Activated CD8-positive, alpha-beta memory T cell treated with anti-CD3 and anti-CD28 coated beads for 36 hours (primary cell): ENCODE data around the gene SCAMP1. TPM values are rescaled to one million over a fixed set of nuclear protein-coding genes. Genes with fewer than 3 reads are reported as not detected.
"Not testable (repeated sequence)": the region's sequence is repeated elsewhere in the genome, so short reads cannot be mapped to it uniquely, and the experiment has no call there.

Experiments
- CTCF ChIA-PET: fragments of 350-600 bp; sonication (Branson Sonifier 250); formaldehyde crosslinking; loops from one replicate; lab custom pipeline; 2021; ENCODE audit warnings: antibody characterized with exemption; lab: Charles Lee
- POLR2A ChIA-PET: fragments of 350-600 bp; sonication (Branson Sonifier 250); formaldehyde crosslinking; loops from one replicate; lab custom pipeline; 2021; ENCODE audit warnings: antibody characterized with exemption; lab: Charles Lee
- total RNA-seq, 2 experiments: library from RNA; stranded (reverse); gene quantifications; one replicate each; pipeline ENCODE4 v1.2.3, GENCODE V29; 2021

Gene SCAMP1
- total RNA-seq, 2 experiments from 2014 or later = 17.1 to 19.0 TPM

- CTCF ChIA-PET = interaction anchor here (1.9 kb wide), 1 partner anchor 65 kb away, joined by 5 read pairs; the partner anchor contains the start of gene AP3B1
- POLR2A ChIA-PET = interaction anchor here (0.6 to 4.5 kb wide), 2 partner anchors 65 to 101 kb away, joined by 4 to 53 read pairs; partner anchors contain the start of gene AP3B1
Observed at GRCh38 chr5:78359455-78359830, 974 bp upstream of the SCAMP1 start.

GRCh38 chr5:78360674-78360923 lies 182 bp downstream of the SCAMP1 start:
- POLR2A ChIA-PET = interaction anchor here (1.0 to 4.5 kb wide), 2 partner anchors 12 to 66 kb away, joined by 4 to 53 read pairs; partner anchors contain the start of gene AP3B1
- CTCF ChIA-PET = interaction anchor here (0.6 to 1.4 kb wide), 2 partner anchors 65 to 67 kb away, joined by 3 to 4 read pairs; partner anchors contain the start of gene AP3B1

- POLR2A ChIA-PET = interaction anchor here (0.7 to 4.5 kb wide), 3 partner anchors 11 to 66 kb away, joined by 4 to 53 read pairs (median 4); partner anchors contain the start of gene AP3B1
- CTCF ChIA-PET = interaction anchor here (0.6 to 1.4 kb wide), 2 partner anchors 66 to 67 kb away, joined by 3 to 4 read pairs; partner anchors contain the start of gene AP3B1
Observed at GRCh38 chr5:78360924-78361630, 660 bp downstream of the SCAMP1 start.

- POLR2A ChIA-PET = interaction anchor here (0.7 to 4.5 kb wide), 2 partner anchors 45 to 67 kb away, joined by 4 to 53 read pairs; partner anchors contain the start of gene AP3B1
- CTCF ChIA-PET = interaction anchor here (1.4 kb wide), 1 partner anchor 68 kb away, joined by 3 read pairs; the partner anchor contains the start of gene AP3B1
Observed at GRCh38 chr5:78361631-78361993, 1.2 kb downstream of the SCAMP1 start.

GRCh38 chr5:78362220-78362619 lies 1.8 kb downstream of the SCAMP1 start:
- POLR2A ChIA-PET = no interaction called here
- CTCF ChIA-PET = no interaction called here

GRCh38 chr5:78364005-78364404 lies 3.6 kb downstream of the SCAMP1 start:
- POLR2A ChIA-PET = no interaction called here
- CTCF ChIA-PET = interaction anchor here (0.7 kb wide), 1 partner anchor 163 kb away, joined by 3 read pairs; no protein-coding TSS in a partner anchor

- CTCF ChIA-PET = interaction anchor here (1.1 kb wide), 1 partner anchor 410 kb away, joined by 4 read pairs; no protein-coding TSS in a partner anchor
- POLR2A ChIA-PET = interaction anchor here (0.5 kb wide), 1 partner anchor 31 kb away, joined by 8 read pairs; no protein-coding TSS in a partner anchor
Observed at GRCh38 chr5:78367318-78367991, 7.0 kb downstream of the SCAMP1 start.

GRCh38 chr5:78369680-78370079 lies 9.3 kb downstream of the SCAMP1 start:
- CTCF ChIA-PET = no interaction called here
- POLR2A ChIA-PET = no interaction called here

GRCh38 chr5:78373231-78373630 lies 12.8 kb downstream of the SCAMP1 start:
- ChIA-PET POLR2A (no interaction called here), CTCF (no interaction called here)

- POLR2A ChIA-PET = interaction anchor here (0.7 kb wide), 1 partner anchor 1331 kb away, joined by 3 read pairs; no protein-coding TSS in a partner anchor
- CTCF ChIA-PET = no interaction called here
Observed at GRCh38 chr5:78376315-78376714, 15.9 kb downstream of the SCAMP1 start.

- CTCF ChIA-PET = no interaction called here
- POLR2A ChIA-PET = interaction anchor here (0.7 kb wide), 1 partner anchor 1331 kb away, joined by 3 read pairs; no protein-coding TSS in a partner anchor
Observed at GRCh38 chr5:78377056-78377717, 16.8 kb downstream of the SCAMP1 start.

GRCh38 chr5:78377718-78378105 lies 17.3 kb downstream of the SCAMP1 start:
- CTCF ChIA-PET = no interaction called here

GRCh38 chr5:78387468-78388153 lies 27.2 kb downstream of the SCAMP1 start:
- POLR2A ChIA-PET = no interaction called here
- CTCF ChIA-PET = interaction anchor here (0.6 to 1.0 kb wide), 2 partner anchors 27 to 119 kb away, joined by 3 to 4 read pairs; no protein-coding TSS in a partner anchor

More at GRCh38 chr5:78377718-78378105, 17.3 kb downstream of the SCAMP1 start:
- POLR2A ChIA-PET = no interaction called here

- POLR2A ChIA-PET, CTCF ChIA-PET: not testable (repeated sequence)
Observed at GRCh38 chr5:78391357-78391756, 30.9 kb downstream of the SCAMP1 start.

GRCh38 chr5:78397831-78398230 lies 37.4 kb downstream of the SCAMP1 start:
- CTCF ChIA-PET = no interaction called here
- POLR2A ChIA-PET = no interaction called here

- CTCF ChIA-PET = interaction anchor here (0.7 kb wide), 1 partner anchor 95 kb away, joined by 3 read pairs; no protein-coding TSS in a partner anchor
Observed at GRCh38 chr5:78399116-78399515, 38.7 kb downstream of the SCAMP1 start.

GRCh38 chr5:78404682-78405293 lies 44.4 kb downstream of the SCAMP1 start:
- CTCF ChIA-PET = no interaction called here
- POLR2A ChIA-PET = no interaction called here

More at GRCh38 chr5:78399116-78399515, 38.7 kb downstream of the SCAMP1 start:
- POLR2A ChIA-PET = interaction anchor here (0.8 kb wide), 1 partner anchor 32 kb away, joined by 8 read pairs; no protein-coding TSS in a partner anchor
